IPS-NIHi7 (cell line): ENCODE data around the gene PNPLA7.
"Not testable (repeated sequence)": the region's sequence is repeated elsewhere in the genome, so short reads cannot be mapped to it uniquely, and the experiment has no call there.

Experiments used
- DNase-seq: peaks from one replicate; pipeline ENCODE4 v3.0.0; 2012; ENCODE audit warnings: mixed read lengths; ENCODE audit errors: extremely low spot score

The PNPLA7 gene

GRCh38 chr9:137550231-137550621, at the start of gene PNPLA7:
TSS of gene PNPLA7 (minus strand) at chr9:137550402. CDS start at chr9:137550197, 205 bp downstream.
- DNase-seq, result peak; percentile 81

DNA sequence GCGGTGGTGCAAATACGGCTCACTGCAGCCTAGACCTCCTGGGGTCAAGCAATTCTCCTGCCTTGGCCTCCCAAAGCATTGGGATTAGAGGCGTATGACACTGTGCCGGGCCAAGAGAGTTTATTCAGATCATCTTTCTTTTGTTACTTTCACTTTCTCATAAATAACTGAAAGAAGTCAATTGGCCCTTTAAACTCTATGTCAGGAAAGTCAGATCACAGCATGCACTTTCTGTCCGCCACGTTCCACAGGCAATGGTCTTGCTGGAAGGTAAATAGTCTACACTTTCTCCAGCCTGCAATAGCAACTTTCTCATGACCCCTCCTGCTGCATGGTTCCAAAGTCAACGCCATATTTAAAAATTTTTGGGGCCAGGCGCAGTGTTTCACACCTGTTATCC, 48.7 kb upstream of the PNPLA7 start:
- no peak for DNase-seq

DNA sequence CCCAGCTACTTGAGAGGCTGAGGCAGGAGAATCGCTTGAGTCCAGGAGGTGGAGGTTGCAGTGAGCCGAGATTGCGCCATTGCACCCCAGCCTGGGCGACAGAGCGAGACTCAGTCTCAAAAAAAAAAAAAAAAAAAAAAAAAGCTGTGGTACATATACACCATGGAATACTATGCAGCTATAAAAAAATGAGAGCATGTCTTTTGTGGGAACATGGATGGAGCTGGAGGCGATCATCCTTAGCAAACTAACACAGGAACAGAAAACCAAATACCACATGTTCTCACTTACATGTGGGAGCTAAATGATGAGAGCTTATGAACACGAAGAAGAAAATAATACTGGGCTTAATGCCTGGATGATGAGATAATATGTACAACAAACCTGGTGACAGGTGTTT, 46.4 kb upstream of the PNPLA7 start:
- DNase-seq, result not testable (repeated sequence)

- DNase-seq, result no peak
Measured at GRCh38 chr9:137593176-137593575, 43.0 kb upstream of the PNPLA7 start.

DNA sequence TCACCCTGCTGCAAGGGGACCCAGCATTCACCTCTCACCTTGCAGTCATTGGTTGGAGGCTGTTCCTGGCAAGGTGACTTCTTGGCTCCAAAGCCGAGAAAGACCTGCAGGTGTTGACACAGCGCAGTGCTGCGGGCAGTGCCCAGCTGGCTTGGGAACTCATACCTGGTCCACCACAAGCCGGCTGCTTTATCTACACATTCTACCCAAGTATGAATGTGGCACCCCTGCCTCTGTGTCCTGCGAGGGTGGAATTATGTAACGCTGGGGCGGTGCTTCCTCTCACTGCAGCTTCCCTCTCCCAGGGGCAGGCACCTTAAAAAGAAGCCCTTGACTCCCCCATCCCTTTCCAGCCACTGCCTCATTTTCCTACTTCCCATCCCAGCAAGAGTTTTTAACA, 42.6 kb upstream of the PNPLA7 start:
- no peak for DNase-seq

DNA sequence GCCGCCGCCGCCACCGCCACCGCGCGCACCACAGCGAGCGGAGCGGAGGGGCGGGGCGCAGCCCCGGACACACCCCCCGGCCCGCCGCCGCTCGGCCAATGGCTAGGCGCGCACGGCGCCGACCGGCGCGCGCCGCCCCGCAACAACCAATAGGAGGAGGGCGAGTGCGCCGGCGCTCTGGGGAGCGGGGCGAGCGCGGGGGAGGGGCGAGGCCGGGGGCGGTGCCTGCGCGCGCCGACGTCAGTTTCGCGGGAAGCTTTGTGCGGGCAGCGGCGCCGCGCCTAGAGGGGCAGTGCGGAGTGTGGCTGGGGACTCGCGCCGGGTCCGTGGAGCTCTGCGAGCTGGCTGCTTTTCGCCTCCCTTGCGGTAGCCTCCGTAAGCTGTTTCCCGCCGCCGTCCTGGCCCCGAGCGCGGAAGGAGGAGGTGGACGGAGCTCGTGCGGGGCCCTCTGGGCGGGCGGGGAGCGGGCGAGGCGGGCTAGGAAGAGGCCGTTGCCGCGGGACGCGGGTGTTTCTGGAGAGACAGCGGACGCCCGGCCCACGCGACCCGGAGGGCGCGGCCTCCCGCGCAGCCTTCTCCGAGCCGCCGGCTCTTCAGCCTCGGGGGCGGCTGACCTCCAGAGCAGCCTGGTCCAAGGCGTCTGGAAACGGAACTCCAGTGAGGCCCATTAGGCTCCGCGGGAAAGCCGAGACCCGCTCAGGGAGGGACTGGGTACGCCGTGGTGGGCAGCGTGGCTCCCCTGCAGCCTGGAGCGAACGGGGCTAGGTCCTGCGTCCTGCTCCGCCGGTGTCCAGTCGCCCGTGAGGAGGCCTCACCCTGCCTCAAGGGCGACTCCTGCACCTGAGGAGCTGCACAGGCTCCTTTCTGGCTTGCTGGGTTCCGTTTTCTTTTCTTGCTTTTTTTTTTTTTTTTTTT, 40.5 kb upstream of the PNPLA7 start, which contains the start of gene ZMYND19:
Gene ZMYND19, minus strand, starts transcription at position 44 of the 915 bp plus-strand sequence. CDS start 249 bp downstream, outside the sequence.
- peak; percentile 99 for DNase-seq

DNA sequence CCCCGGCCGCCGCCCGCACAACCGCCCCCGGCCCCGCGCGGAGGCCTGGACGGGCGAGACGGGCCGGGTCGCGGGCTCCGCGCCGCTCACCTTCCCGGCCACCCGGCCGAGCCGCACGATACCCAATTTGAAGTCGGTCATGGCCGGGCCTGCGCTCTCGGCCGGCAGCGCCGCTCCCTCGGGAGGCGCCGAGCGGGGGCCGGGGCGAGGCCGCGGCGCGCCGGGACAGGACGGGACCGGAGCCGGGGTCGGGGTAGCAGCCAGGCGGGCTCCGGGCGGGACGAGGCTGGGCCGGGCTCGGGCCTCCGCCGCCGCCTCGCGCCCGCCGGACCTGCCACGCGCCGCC, 39.9 kb upstream of the PNPLA7 start:
- no peak for DNase-seq

- DNase-seq, result no peak
Measured at GRCh38 chr9:137589441-137590122, 39.4 kb upstream of the PNPLA7 start.

GRCh38 chr9:137588891-137589290, 38.7 kb upstream of the PNPLA7 start:
- no peak for DNase-seq

DNA sequence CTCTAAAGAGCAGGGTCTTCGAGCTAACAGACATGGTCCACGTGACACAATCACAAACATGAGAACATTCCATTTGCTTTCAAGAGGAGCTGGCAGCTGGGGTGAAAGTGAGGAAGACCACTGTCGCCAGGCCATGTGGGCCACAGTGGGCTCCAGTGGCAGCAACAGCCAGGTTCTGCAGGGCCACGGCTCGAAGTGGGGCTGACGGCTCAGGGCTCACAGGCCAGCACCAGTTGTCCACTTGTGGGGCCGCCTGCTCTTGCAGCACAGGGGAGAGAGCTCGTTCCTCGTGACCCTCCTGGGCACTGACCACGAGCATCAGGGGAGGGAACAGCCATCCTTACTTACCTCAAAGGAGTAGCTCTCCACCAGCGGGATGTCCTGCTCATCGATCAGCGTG, 38.1 kb upstream of the PNPLA7 start:
- no peak for DNase-seq

DNA sequence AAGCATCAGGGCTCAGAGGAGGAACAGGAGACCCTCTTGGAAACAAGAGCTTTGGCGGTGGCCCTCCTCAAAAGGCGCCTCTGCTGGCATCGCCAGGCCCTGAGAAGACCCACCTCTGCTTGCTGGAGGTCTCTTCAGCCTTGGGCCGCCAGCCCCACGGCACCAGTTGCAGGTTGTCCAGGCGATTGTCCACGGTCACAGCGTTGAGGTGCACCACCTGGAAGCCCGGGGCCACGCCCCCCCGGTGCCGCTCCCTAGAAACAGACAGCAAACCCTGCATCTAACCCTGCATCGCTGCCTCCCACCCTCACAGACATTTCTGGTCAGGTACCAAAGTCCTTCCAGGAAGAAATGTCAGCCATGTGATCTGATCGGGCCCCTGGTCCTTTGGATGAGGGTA, 36.7 kb upstream of the PNPLA7 start:
- no peak for DNase-seq

- DNase-seq, result no peak
Measured at GRCh38 chr9:137583957-137584356, 33.8 kb upstream of the PNPLA7 start.

DNA sequence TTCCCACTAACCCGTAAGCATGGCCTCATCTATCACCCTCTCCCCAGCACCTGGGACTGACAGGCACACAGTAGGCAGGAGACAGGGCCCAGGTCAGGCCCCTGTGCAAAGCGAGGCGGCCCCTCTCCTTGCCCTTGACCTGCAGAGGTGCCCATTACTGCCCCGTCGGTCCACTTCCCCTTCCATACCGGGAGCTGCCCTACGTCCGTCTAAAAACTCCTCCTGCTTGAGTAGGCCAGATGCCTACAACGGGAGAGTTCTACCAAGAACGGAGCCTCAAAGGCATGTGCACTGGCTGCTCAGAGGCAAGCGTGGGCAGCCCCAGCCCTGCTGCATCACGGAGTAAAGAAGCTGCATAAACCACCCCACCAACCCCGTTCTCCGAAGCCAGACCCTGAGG, 33.1 kb upstream of the PNPLA7 start:
- no peak for DNase-seq

GRCh38 chr9:137582286-137582860, 32.2 kb upstream of the PNPLA7 start:
- peak; percentile 68 for DNase-seq

- no peak for DNase-seq
Measured at GRCh38 chr9:137581361-137582285, 31.4 kb upstream of the PNPLA7 start.

GRCh38 chr9:137580954-137581322, 30.7 kb upstream of the PNPLA7 start:
- no peak for DNase-seq

DNA sequence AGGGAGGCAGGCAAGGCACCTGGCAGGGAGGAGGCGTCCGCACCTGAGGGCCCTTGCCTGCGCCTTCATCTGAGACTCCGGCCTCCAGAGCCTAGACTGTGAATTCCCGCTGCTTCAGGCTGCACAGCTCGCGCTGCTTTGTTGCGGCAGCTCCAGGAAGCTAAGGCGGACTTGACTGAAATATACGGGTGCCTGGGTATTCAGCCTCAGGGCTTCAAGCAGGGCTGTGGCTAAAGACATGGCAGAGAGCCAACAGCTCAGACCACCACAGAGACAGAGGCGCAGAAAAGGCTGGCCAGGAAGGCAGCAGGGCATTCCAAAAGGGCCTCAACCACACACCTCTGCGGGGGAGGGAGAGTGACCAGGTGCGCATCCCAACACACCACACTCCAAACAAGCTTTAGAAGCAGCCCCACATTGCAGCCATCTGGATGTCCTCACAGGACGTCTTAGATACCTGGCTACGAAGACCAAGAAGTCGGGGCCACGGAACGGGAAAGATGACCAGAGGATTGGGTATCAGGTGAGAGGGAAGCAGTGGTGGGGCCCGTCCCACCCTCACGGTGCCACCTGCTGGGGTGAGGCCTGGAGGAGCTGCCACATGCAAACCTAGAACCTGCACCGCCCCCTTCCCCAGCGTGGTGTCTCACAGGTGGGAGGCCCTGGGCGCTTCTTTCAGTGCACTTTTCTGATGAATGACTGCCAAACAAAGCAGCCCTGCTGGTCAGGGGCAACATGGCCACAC, 30.2 kb upstream of the PNPLA7 start:
- DNase-seq, result no peak

DNA sequence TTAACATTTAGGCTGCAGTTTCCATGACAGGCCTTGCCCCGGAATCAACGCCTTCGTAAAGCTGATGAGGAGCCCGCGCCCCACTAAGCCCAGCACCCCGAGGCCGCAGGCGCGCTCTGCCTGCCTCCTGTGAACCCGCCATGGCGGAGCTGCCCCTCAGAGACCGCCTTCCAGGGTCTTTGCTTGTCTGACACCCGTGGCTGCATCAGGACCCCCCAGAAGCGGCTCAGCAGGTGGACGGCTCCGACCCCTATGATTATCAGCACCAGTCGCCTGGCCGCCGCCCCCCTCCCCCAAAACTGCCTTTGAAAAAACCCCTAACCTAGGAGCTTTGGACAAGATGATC, 29.0 kb upstream of the PNPLA7 start:
- no peak for DNase-seq

- peak; percentile 98 for DNase-seq
Measured at GRCh38 chr9:137578518-137579258, 28.5 kb upstream of the PNPLA7 start, which contains the start of gene DPH7. TSS of gene DPH7 (minus strand) at chr9:137578925. CDS start at chr9:137578777, 148 bp downstream.
